ENCODE data around the gene MEFV. TPM values are rescaled to one million over a fixed set of nuclear protein-coding genes. Genes with fewer than 3 reads are reported as not detected.
"Not testable (repeated sequence)": the region's sequence is repeated elsewhere in the genome, so short reads cannot be mapped to it uniquely, and the experiment has no call there.

Gene MEFV
- polyA plus RNA-seq, 1 experiment, result not detected

GRCh38 chr16:3212567-3212966, 43.9 kb downstream of the MEFV start:
- no peak for TF ChIP-seq CTCF (IDR thresholded peaks at IDR 0.05; ENCODE audit: low read depth, low read length)
- ChIA-PET POLR2A (no interaction called here), CTCF (no interaction called here)
- Histone ChIP-seq H3K9me3 (ENCODE audit: control insufficient read depth, insufficient read depth, low read length) (peaks cover 2% of the 10 kb centered on the region), H3K27me3 (ENCODE audit: control insufficient read depth, insufficient read depth, low read length) (no peaks in the 10 kb centered on the region), H3K27ac (ENCODE audit: low read depth, low read length) (no peak overlapping the region), H3K4me3 (ENCODE audit: low read depth, low read length) (no peak overlapping the region)
- no peak for DNase-seq (ENCODE audit: low read depth, low spot score)

- no peak for TF ChIP-seq CTCF (IDR thresholded peaks at IDR 0.05; ENCODE audit: low read depth, low read length)
- Histone ChIP-seq H3K27ac (ENCODE audit: low read depth, low read length) (no peak overlapping the region), H3K27me3 (ENCODE audit: control insufficient read depth, insufficient read depth, low read length) (no peaks in the 10 kb centered on the region), H3K9me3 (ENCODE audit: control insufficient read depth, insufficient read depth, low read length) (peaks cover 7% of the 10 kb centered on the region), H3K4me3 (ENCODE audit: low read depth, low read length) (no peak overlapping the region)
- DNase-seq (ENCODE audit: low read depth, low spot score), result no peak
- ChIA-PET POLR2A (no interaction called here), CTCF (no interaction called here)
Measured at GRCh38 chr16:3212006-3212405, 44.4 kb downstream of the MEFV start.

- ChIA-PET POLR2A (no interaction called here), CTCF (no interaction called here)
- DNase-seq (ENCODE audit: low read depth, low spot score), result no peak
- Histone ChIP-seq H3K27ac (ENCODE audit: low read depth, low read length) (no peak overlapping the region), H3K9me3 (ENCODE audit: control insufficient read depth, insufficient read depth, low read length) (peaks cover 18% of the 10 kb centered on the region), H3K4me3 (ENCODE audit: low read depth, low read length) (no peak overlapping the region), H3K27me3 (ENCODE audit: control insufficient read depth, insufficient read depth, low read length) (no peaks in the 10 kb centered on the region)
- no peak for TF ChIP-seq CTCF (IDR thresholded peaks at IDR 0.05; ENCODE audit: low read depth, low read length)
Measured at GRCh38 chr16:3207086-3207953, 49.1 kb downstream of the MEFV start.

- H3K4me3 ChIP-seq (ENCODE audit: low read depth, low read length); CTCF ChIA-PET; DNase-seq (ENCODE audit: low read depth, low spot score); H3K27me3 ChIP-seq (ENCODE audit: control insufficient read depth, insufficient read depth, low read length); H3K27ac ChIP-seq (ENCODE audit: low read depth, low read length); POLR2A ChIA-PET: not testable (repeated sequence)
- peaks cover 18% of the 10 kb centered on the region for H3K9me3 ChIP-seq (ENCODE audit: control insufficient read depth, insufficient read depth, low read length)
Measured at GRCh38 chr16:3205939-3206338, 50.5 kb downstream of the MEFV start.

GRCh38 chr16:3202903-3203539, 53.4 kb downstream of the MEFV start:
- ChIA-PET CTCF (no interaction called here), POLR2A (no interaction called here)
- no peaks in the 10 kb centered on the region for H3K27me3 ChIP-seq (ENCODE audit: control insufficient read depth, insufficient read depth, low read length)
- no peak overlapping the region for H3K4me3 ChIP-seq (ENCODE audit: low read depth, low read length)
- no peak overlapping the region for H3K27ac ChIP-seq (ENCODE audit: low read depth, low read length)
- DNase-seq (ENCODE audit: low read depth, low spot score), result no peak
- peaks cover 18% of the 10 kb centered on the region for H3K9me3 ChIP-seq (ENCODE audit: control insufficient read depth, insufficient read depth, low read length)
- TF ChIP-seq CTCF (IDR thresholded peaks at IDR 0.05; ENCODE audit: low read depth, low read length), result no peak

All from AG04450 (cell line).